KMS-11 (cell line): Measurements from ENCODE around the gene SUGP2.

ENCODE experiments used
- H2AFZ ChIP-seq: fragments of 200-600 bp; sonication (generic); 2 replicates; pipeline ENCODE4 v1.6.1; 2016; ENCODE audit warnings: antibody characterized with exemption, mixed run types, low read depth
- H3K27ac ChIP-seq: fragments of 200-600 bp; sonication (generic); 2 replicates; pipeline ENCODE4 v1.6.1; 2016; ENCODE audit warnings: mild to moderate bottlenecking, mixed run types
- H3K27me3 ChIP-seq: fragments of 200-600 bp; sonication (generic); 2 replicates; pipeline ENCODE4 v1.6.1; 2017; ENCODE audit warnings: mild to moderate bottlenecking, low read depth, mixed run types, moderate library complexity; ENCODE audit not compliant: insufficient read depth
- H3K36me3 ChIP-seq: fragments of 200-600 bp; sonication (generic); 2 replicates; pipeline ENCODE4 v1.6.1; 2017; ENCODE audit warnings: mild to moderate bottlenecking, mixed run types; ENCODE audit not compliant: insufficient read depth
- H3K4me1 ChIP-seq: fragments of 200-600 bp; sonication (generic); 2 replicates; pipeline ENCODE4 v1.6.1; 2016; ENCODE audit warnings: mild to moderate bottlenecking, low read depth, mixed run types; ENCODE audit not compliant: poor library complexity, severe bottlenecking
- H3K4me2 ChIP-seq: fragments of 200-600 bp; sonication (generic); 2 replicates; pipeline ENCODE4 v1.7.0; 2016; ENCODE audit warnings: mild to moderate bottlenecking, mixed run types
- H3K4me3 ChIP-seq: fragments of 200-600 bp; sonication (generic); IDR thresholded peaks from 2 replicates; pipeline ENCODE4 v1.6.1; 2017; ENCODE audit warnings: low read depth, low read length, mixed read lengths; ENCODE audit not compliant: insufficient read depth
- H3K79me2 ChIP-seq: fragments of 200-600 bp; sonication (generic); 2 replicates; pipeline ENCODE4 v1.6.1; 2016; ENCODE audit warnings: low read depth, mixed run types; ENCODE audit not compliant: insufficient read depth
- H3K9ac ChIP-seq: fragments of 200-600 bp; sonication (generic); 2 replicates; pipeline ENCODE4 v1.6.1; 2016; ENCODE audit warnings: mild to moderate bottlenecking, mixed run types
- H4K20me1 ChIP-seq: fragments of 200-600 bp; sonication (generic); 2 replicates; pipeline ENCODE4 v1.6.1; 2016; ENCODE audit warnings: mild to moderate bottlenecking, mixed run types; ENCODE audit not compliant: insufficient read depth
- CTCF ChIP-seq: fragments of 200-600 bp; sonication (generic); conservative IDR thresholded peaks from 2 replicates; pipeline ENCODE4 v1.6.1; 2017; ENCODE audit warnings: low read depth, mild to moderate bottlenecking, antibody characterized with exemption, low read length, moderate library complexity, mixed read lengths

The SUGP2 gene

DNA sequence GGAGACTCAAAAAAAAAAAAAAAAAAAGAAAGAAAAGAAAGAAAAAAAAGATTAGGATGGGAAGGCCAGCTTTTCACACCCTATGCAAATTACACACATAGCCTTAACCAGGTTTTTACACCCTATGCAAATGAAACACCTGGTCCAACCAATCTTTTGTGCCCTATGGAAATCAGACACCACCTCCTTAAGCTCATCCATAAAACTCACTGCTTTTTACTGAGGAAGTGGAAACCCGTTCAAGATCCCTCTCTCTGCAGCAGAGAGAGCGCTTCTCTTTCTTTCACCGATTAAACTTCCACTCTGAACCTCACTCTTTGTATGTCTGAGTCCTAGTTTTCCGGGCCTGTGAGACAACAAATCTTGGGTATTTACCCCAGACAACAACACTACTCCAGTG is 67.0 kb downstream of the SUGP2 start:
- Histone ChIP-seq H3K4me1 (peaks cover 3% of the 10 kb centered on the region), H3K27me3 (no peaks in the 10 kb centered on the region), H3K9ac (no peak overlapping the region), H2AFZ (no peak overlapping the region), H3K4me2 (no peak overlapping the region), H3K4me3 (no peak overlapping the region), H3K36me3 (no peaks in the 10 kb centered on the region), H4K20me1 (no peaks in the 10 kb centered on the region), H3K27ac (no peak overlapping the region), H3K79me2 (no peaks in the 10 kb centered on the region)
- TF ChIP-seq CTCF = no peak

- H3K27ac ChIP-seq = no peak overlapping the region
- no peaks in the 10 kb centered on the region for H3K4me1 ChIP-seq
- no peak for TF ChIP-seq CTCF
Measured at GRCh38 chr19:18964121-18964520, 69.2 kb downstream of the SUGP2 start.

DNA sequence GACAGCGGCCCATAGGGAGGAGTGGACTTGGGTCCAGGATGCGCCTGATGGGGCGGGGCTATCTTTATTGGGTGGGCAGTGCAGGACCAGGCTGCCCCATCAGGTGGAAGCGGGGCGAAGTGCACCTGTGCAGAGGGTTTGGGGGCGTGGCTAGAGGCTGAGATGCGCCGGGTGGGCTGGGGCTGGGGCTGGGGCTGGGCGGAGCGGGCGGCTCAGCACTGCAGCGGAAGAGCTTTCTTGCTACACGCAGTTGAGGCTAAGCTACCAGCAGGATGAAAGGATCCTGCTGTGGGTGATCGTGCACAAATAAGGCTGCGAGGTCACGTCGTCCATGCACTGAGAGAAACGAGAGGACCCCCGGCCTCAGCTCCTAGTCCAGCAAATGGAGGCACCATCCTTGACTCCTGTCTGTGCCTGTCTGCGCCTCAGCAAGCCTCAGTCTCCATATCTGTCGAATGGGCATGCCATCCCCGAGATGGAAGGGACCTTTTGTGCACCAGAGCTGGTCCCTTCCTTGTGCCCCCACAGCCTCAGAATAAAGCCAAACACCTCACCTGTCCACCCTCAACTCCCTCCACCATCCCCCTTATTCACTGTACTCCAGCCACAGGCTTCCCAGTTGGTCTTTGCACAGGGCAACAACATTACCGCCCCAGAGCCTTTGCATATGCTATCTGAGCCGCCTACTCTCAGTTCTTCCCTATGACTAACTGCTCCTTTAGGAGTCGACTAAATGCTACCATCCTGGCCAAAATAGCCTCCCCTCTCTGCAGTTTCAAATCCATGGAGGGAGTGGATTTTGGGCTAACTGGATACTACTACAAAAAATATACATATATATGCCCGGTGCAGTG is 71.3 kb downstream of the SUGP2 start:
- Histone ChIP-seq H3K9ac (no peak overlapping the region), H3K79me2 (no peaks in the 10 kb centered on the region), H3K4me3 (no peak overlapping the region), H2AFZ (no peak overlapping the region), H3K27me3 (no peaks in the 10 kb centered on the region), H3K4me1 (no peaks in the 10 kb centered on the region), H3K36me3 (no peaks in the 10 kb centered on the region), H3K4me2 (no peak overlapping the region), H4K20me1 (no peaks in the 10 kb centered on the region), H3K27ac (no peak overlapping the region)
- no peak for TF ChIP-seq CTCF

More at GRCh38 chr19:18964121-18964520, 69.2 kb downstream of the SUGP2 start:
- Histone ChIP-seq H3K36me3 (no peaks in the 10 kb centered on the region), H3K9ac (no peak overlapping the region), H4K20me1 (no peaks in the 10 kb centered on the region), H3K4me2 (no peak overlapping the region), H3K4me3 (no peak overlapping the region), H2AFZ (no peak overlapping the region), H3K79me2 (no peaks in the 10 kb centered on the region), H3K27me3 (no peaks in the 10 kb centered on the region)

DNA sequence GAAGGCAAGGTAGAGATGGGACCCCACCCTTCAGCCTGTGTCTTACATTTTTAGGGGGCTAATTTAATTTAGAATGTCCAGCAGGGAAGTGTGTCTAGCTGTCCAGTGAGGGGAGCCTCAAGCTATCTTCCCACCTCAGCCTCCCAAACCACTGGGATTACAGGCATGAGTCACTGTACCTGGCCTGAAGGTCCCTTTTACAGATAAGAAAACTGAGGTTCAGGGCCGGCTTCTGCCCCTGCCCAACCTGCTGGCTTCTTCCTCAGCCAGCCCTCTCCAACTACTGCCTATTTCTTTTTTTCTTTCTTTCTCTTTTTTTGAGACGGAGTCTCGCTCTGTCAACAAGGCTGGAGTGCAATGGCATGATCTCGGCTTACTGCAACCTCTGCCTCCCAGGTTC is 72.9 kb downstream of the SUGP2 start:
- Histone ChIP-seq H3K9ac (no peak overlapping the region), H3K79me2 (no peaks in the 10 kb centered on the region), H3K4me2 (no peak overlapping the region), H3K4me1 (no peaks in the 10 kb centered on the region), H3K27me3 (no peaks in the 10 kb centered on the region), H4K20me1 (no peaks in the 10 kb centered on the region), H3K4me3 (no peak overlapping the region), H3K27ac (no peak overlapping the region), H3K36me3 (no peaks in the 10 kb centered on the region), H2AFZ (no peak overlapping the region)
- no peak for TF ChIP-seq CTCF
